B cell (primary cell): Measurements from ENCODE around the gene HOXA5. TPM values are rescaled to one million over a fixed set of nuclear protein-coding genes. Genes with fewer than 3 reads are reported as not detected.

ENCODE experiments used
- ATAC-seq: fragments of 200-7000 bp; cut with Tn5 transposase; one replicate; pipeline ENCODE4 v1.10.0; 2021; ENCODE audit warnings: low read depth, mild to moderate bottlenecking, moderate number of reproducible peaks, moderate library complexity
- CTCF ChIA-PET: fragments of 350-600 bp; sonication (Branson Sonifier 250); formaldehyde crosslinking; loops from one replicate; lab custom pipeline; 2021; ENCODE audit warnings: antibody characterized with exemption, inconsistent platforms; lab: Charles Lee
- POLR2A ChIA-PET: fragments of 350-600 bp; sonication (Branson Sonifier 250); formaldehyde crosslinking; loops from one replicate; lab custom pipeline; 2021; ENCODE audit warnings: antibody characterized with exemption; lab: Charles Lee
- DNase-seq: peaks from one replicate; pipeline ENCODE4 v3.0.0; 2013
- H2AFZ ChIP-seq: 2 replicates; pipeline ENCODE4 v1.6.1; 2012; ENCODE audit warnings: mild to moderate bottlenecking, low read depth, low read length; ENCODE audit not compliant: insufficient read depth, poor library complexity, severe bottlenecking
- H3K27ac ChIP-seq, 2 donors: 1 replicate in 1 of 2; 2 replicates in 1 of 2; pipeline ENCODE4 v1.5.1; 2012 to 2013; ENCODE audit warnings: low read length in 2 of 2, mild to moderate bottlenecking in 2 of 2, moderate library complexity in 1 of 2
- H3K27me3 ChIP-seq, 4 experiments: fragments of 200-600 bp in 1 of 4; sonication (generic) in 1 of 4; replicated peaks in 1 of 4; 1 replicate in 2 of 4; 2 replicates in 2 of 4; pipeline versions ENCODE4 v1.6.1 to v1.7.0; 2013 to 2016; ENCODE audit warnings: low read length in 3 of 4, mild to moderate bottlenecking in 2 of 4, mixed read lengths in 1 of 4, moderate library complexity in 1 of 4; ENCODE audit not compliant: insufficient read depth in 4 of 4, control insufficient read depth in 3 of 4; ENCODE audit errors: control extremely low read depth in 1 of 4
- H3K36me3 ChIP-seq, 2 experiments: replicated peaks in 1 of 2; 1 replicate in 1 of 2; 2 replicates in 1 of 2; pipeline versions ENCODE4 v1.6.1 to v1.7.1; 2013; ENCODE audit warnings: low read length in 1 of 2; ENCODE audit not compliant: insufficient read depth in 2 of 2, control insufficient read depth in 1 of 2; ENCODE audit errors: control extremely low read depth in 1 of 2, extremely low read depth in 1 of 2
- H3K4me1 ChIP-seq, 2 donors: fragments of 200-600 bp in 1 of 2; sonication (generic) in 1 of 2; 1 replicate in 1 of 2; 2 replicates in 1 of 2; pipeline versions ENCODE4 v1.5.1 to v1.6.1; 2013 to 2017; ENCODE audit warnings: low read length in 2 of 2; ENCODE audit not compliant: control insufficient read depth in 2 of 2, insufficient read depth in 2 of 2
- H3K4me2 ChIP-seq: replicated peaks from 2 replicates; pipeline ENCODE3; 2012; ENCODE audit warnings: mild to moderate bottlenecking, low read depth, low read length; ENCODE audit not compliant: poor library complexity, severe bottlenecking
- H3K4me3 ChIP-seq, 5 experiments: fragments of 200-600 bp in 1 of 5; sonication (generic) in 1 of 5; 1 replicate in 3 of 5; 2 replicates in 2 of 5; pipeline versions ENCODE4 v1.5.1 to v1.7.0; 2011 to 2016; ENCODE audit warnings: low read length in 4 of 5, mild to moderate bottlenecking in 4 of 5, low read depth in 2 of 5, control low read depth in 1 of 5, moderate library complexity in 1 of 5; ENCODE audit not compliant: insufficient read depth in 1 of 5; ENCODE audit errors: control extremely low read depth in 1 of 5, extremely low read depth in 1 of 5
- H3K79me2 ChIP-seq: fragments of 200-600 bp; sonication (generic); one replicate; pipeline ENCODE4 v1.6.0; 2016; ENCODE audit warnings: low read length; ENCODE audit not compliant: control insufficient read depth, insufficient read depth
- H3K9ac ChIP-seq: fragments of 200-600 bp; sonication (generic); 2 replicates; pipeline ENCODE4 v1.6.1; 2017; ENCODE audit warnings: mild to moderate bottlenecking, low read length, moderate library complexity
- H3K9me3 ChIP-seq, 3 donors: one replicate each; pipeline versions ENCODE4 v1.6.1 to v1.7.1; 2013; ENCODE audit warnings: low read length in 2 of 3; ENCODE audit not compliant: control insufficient read depth in 2 of 3, insufficient read depth in 1 of 3; ENCODE audit errors: control extremely low read depth in 1 of 3
- H4K20me1 ChIP-seq: 2 replicates; pipeline ENCODE4 v1.6.0; 2012; ENCODE audit warnings: mild to moderate bottlenecking, low read length; ENCODE audit not compliant: insufficient read depth, control insufficient read depth, poor library complexity, severe bottlenecking
- H3K27ac Mint-ChIP-seq: one replicate; pipeline ENCODE4 v1.8.0; 2021; ENCODE audit warnings: mixed read lengths
- H3K27me3 Mint-ChIP-seq: one replicate; pipeline ENCODE4 v1.8.0; 2021; ENCODE audit warnings: mixed read lengths
- H3K4me1 Mint-ChIP-seq: one replicate; pipeline ENCODE4 v1.8.0; 2021; ENCODE audit warnings: mixed read lengths
- H3K4me3 Mint-ChIP-seq: one replicate; pipeline ENCODE4 v1.8.0; 2021; ENCODE audit warnings: mixed read lengths
- H3K9me3 Mint-ChIP-seq: one replicate; pipeline ENCODE4 v1.8.0; 2022; ENCODE audit warnings: mixed read lengths; ENCODE audit not compliant: insufficient read depth
- EZH2 ChIP-seq: IDR thresholded peaks from 2 replicates; pipeline ENCODE4 v1.6.1; 2012; ENCODE audit warnings: borderline replicate concordance, low read depth, mild to moderate bottlenecking, moderate library complexity, low read length; ENCODE audit not compliant: insufficient read depth, poor library complexity, severe bottlenecking
- WGBS: methylation state at CpG from one replicate; pipeline ENCODE4 v1.1.5; 2013; ENCODE audit warnings: missing lambda C conversion rate; ENCODE audit not compliant: insufficient coverage; 5-methylcytosine and 5-hydroxymethylcytosine counted together
- intact Hi-C: fragments of 100-400 bp; cut with micrococcal nuclease; formaldehyde crosslinking; loops from one replicate; pipeline ENCODE4 v1.10.0; 2022
- polyA plus RNA-seq: library from polyadenylated mRNA; depleted of rRNA; stranded (reverse); fragments of >200 nt; gene quantifications from 2 replicates; pipeline ENCODE4 v1.2.3, GENCODE V29; 2012
- total RNA-seq, 2 donors: library from RNA; stranded (reverse); fragments of 120-200 nt in 1 of 2; gene quantifications; 1 replicate in 1 of 2; 2 replicates in 1 of 2; pipeline versions ENCODE4 v1.2.3 to v1.2.4, GENCODE V29; 2013 to 2022
- TF ChIP-seq, protein P1 (sequence below): fragments of 200-600 bp; IDR thresholded peaks from one replicate; pipeline ENCODE4 v1.8.0; 2022; ENCODE audit warnings: antibody characterized with exemption, mild to moderate bottlenecking

HOXA5 gene
- total and polyA plus RNA-seq, 2 donors (not counting 1 experiment from before 2014, with no cell fraction given) = not detected

GRCh38 chr7:27151341-27151930, 8.0 kb upstream of the HOXA5 start:
- Histone ChIP-seq H3K9me3 (peaks cover 0 to 88% (median 13%) of the 10 kb centered on the region in 3 donors), H2AFZ (no peak overlapping the region), H3K36me3 (no peaks in the 10 kb centered on the region), H3K9ac (peak overlapping the region; percentile 30), H3K27ac (no peak overlapping the region), H3K4me3 (peak overlapping the region in 4 of 5 experiments; percentile 26 to 48 (median 36)), H3K79me2 (no peaks in the 10 kb centered on the region), H3K4me2 (peak overlapping the region; percentile 79), H3K4me1 (peaks cover 66 to 76% of the 10 kb centered on the region in 2 donors), H3K27me3 (peaks cover 0 to 99% (median 84%) of the 10 kb centered on the region in 4 experiments), H4K20me1 (peaks cover 10% of the 10 kb centered on the region)
- ATAC-seq (no peak), DNase-seq (no peak)
- intact Hi-C loops = loop anchor here (1.0 to 5.0 kb wide), 3 partner anchors 36 to 769 kb away; partner anchors contain the start of gene HOXA11
- ChIA-PET CTCF (interaction anchor here (0.9 to 6.9 kb wide), 13 partner anchors 11 to 1299 kb away, joined by 3 to 52 read pairs (median 3); no protein-coding TSS in a partner anchor), POLR2A (interaction anchor here (0.5 to 1.0 kb wide), 2 partner anchors 22 to 956 kb away, joined by 3 read pairs; no protein-coding TSS in a partner anchor)
- peak overlapping the region; percentile 83 for H3K4me3 Mint-ChIP-seq
- H3K27me3 Mint-ChIP-seq = peaks cover 70% of the 10 kb centered on the region
- H3K4me1 Mint-ChIP-seq = peaks cover 44% of the 10 kb centered on the region
- peak overlapping the region; percentile 73 for H3K27ac Mint-ChIP-seq
- H3K9me3 Mint-ChIP-seq = no peaks in the 10 kb centered on the region
- WGBS = under 1% methylated on average over 22 of the region's 27 CpGs
- TF ChIP-seq, protein P1, sequence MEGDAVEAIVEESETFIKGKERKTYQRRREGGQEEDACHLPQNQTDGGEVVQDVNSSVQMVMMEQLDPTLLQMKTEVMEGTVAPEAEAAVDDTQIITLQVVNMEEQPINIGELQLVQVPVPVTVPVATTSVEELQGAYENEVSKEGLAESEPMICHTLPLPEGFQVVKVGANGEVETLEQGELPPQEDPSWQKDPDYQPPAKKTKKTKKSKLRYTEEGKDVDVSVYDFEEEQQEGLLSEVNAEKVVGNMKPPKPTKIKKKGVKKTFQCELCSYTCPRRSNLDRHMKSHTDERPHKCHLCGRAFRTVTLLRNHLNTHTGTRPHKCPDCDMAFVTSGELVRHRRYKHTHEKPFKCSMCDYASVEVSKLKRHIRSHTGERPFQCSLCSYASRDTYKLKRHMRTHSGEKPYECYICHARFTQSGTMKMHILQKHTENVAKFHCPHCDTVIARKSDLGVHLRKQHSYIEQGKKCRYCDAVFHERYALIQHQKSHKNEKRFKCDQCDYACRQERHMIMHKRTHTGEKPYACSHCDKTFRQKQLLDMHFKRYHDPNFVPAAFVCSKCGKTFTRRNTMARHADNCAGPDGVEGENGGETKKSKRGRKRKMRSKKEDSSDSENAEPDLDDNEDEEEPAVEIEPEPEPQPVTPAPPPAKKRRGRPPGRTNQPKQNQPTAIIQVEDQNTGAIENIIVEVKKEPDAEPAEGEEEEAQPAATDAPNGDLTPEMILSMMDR = no peak
- peak; percentile 21 for TF ChIP-seq EZH2
